Measurements from ENCODE around the gene NCEH1. TPM values are rescaled to one million over a fixed set of nuclear protein-coding genes. Genes with fewer than 3 reads are reported as not detected.

NCEH1 gene
- total RNA-seq, 1 donor from 2014 or later, result 19.1 TPM

DNA sequence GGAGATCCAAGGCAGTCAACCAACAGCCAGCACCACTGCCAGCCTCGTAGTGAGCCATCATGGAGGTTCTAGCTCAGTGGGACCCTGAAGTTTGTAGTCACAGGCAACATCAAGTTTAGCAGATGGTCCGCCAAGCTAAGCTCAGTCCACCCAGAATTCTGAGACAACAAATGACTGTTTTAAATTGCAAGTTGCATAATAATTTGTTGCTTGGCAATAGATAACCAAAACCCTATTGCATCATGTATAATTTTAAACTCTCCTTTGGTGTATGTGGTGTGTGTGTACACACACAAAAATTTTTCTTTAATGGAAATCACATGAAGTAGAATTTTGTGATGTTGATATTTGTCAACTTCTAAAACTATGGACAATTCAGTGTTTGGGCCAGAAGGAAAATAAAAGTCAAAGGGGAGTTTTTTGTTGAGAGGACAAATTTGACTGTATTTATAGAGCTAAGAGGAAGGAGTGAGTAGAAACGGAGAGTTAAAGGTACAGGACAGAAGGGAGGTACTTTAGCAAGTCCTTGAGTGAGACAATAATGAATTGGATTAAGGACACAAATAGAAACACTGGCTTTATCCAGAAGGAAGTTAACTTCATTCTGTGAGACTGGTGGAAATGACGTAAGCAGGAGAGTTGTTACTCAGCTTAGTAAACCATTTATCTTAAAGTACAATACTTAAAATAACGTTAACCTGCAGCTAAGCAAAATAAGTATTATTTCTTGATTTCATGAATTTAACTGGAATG lies 83.6 kb downstream of the NCEH1 start:
- Histone ChIP-seq H3K27me3 (no peaks in the 10 kb centered on the region), H3K27ac (no peak overlapping the region), H3K4me1 (no peaks in the 10 kb centered on the region), H3K4me3 (no peak overlapping the region), H3K9me3 (no peaks in the 10 kb centered on the region), H3K36me3 (no peaks in the 10 kb centered on the region)
- intact Hi-C loops (cut with DNase I), result no loop called here
- DNase-seq (ENCODE audit: low spot score in 2 of 2), result no peak
- TF ChIP-seq, protein P1, sequence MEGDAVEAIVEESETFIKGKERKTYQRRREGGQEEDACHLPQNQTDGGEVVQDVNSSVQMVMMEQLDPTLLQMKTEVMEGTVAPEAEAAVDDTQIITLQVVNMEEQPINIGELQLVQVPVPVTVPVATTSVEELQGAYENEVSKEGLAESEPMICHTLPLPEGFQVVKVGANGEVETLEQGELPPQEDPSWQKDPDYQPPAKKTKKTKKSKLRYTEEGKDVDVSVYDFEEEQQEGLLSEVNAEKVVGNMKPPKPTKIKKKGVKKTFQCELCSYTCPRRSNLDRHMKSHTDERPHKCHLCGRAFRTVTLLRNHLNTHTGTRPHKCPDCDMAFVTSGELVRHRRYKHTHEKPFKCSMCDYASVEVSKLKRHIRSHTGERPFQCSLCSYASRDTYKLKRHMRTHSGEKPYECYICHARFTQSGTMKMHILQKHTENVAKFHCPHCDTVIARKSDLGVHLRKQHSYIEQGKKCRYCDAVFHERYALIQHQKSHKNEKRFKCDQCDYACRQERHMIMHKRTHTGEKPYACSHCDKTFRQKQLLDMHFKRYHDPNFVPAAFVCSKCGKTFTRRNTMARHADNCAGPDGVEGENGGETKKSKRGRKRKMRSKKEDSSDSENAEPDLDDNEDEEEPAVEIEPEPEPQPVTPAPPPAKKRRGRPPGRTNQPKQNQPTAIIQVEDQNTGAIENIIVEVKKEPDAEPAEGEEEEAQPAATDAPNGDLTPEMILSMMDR (IDR thresholded peaks at IDR 0.05), result no peak

DNA sequence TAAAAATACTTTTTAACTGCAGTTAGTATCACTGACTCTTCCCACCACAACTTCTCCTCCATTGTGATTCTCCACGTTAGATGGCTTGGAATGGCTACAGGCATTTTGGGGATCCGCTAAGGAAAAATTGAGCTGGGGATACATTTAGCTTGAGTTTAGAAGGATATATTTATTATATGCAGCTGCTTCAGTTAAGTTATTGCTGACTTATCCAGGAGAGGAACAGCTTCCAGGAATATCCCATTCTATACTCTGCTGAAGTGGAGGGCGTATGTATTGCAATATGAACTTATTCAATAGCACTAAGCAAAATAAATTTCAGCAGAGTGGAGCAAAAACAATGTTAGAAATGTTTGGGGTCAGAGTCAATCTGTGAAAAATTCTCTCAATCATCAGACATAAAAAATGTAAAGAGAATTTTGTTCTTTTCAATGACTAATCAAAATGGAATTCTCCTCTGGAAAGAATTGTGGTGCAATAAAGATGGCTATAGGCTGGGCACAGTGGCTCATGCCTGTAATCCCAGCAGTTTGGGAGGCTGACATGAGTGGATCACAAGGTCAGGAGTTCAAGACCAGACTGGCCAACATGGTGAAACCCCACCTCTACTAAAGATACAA lies 84.7 kb downstream of the NCEH1 start:
- no peaks in the 10 kb centered on the region for H3K4me1 ChIP-seq
- TF ChIP-seq, protein P1 (IDR thresholded peaks at IDR 0.05), result no peak

DNA sequence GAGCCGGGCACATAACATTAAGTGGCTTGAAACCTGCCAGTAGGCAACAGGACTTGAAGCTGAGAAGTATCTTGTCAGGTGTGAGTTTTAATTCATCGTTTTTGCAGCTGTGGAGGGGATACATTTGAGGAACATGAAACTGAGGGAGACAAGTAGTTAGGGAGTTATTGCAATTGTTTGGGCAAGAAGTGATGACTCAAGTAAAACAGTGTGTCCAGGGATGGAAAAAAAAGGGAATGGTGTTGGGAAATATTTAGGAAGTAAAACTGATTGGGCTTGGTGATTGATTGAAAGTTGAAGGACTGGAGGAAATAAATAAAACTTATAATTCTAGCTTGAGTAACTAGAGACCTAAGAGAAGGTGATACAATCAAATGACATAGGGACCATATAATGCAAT lies 85.5 kb downstream of the NCEH1 start:
- no peaks in the 10 kb centered on the region for H3K9me3 ChIP-seq
- H3K4me1 ChIP-seq, result no peaks in the 10 kb centered on the region
- H3K4me3 ChIP-seq, result no peak overlapping the region
- H3K27me3 ChIP-seq, result no peaks in the 10 kb centered on the region
- TF ChIP-seq, protein P1 (IDR thresholded peaks at IDR 0.05), result no peak
- no peak overlapping the region for H3K27ac ChIP-seq
- H3K36me3 ChIP-seq, result no peaks in the 10 kb centered on the region
- intact Hi-C loops (cut with DNase I), result no loop called here
- no peak for DNase-seq (ENCODE audit: low spot score in 2 of 2)

More for the DNA sequence above, 84.7 kb downstream of the NCEH1 start:
- H3K27ac ChIP-seq, result no peak overlapping the region
- intact Hi-C loops (cut with DNase I), result no loop called here
- H3K27me3 ChIP-seq, result no peaks in the 10 kb centered on the region
- no peaks in the 10 kb centered on the region for H3K36me3 ChIP-seq
- no peak overlapping the region for H3K4me3 ChIP-seq
- no peaks in the 10 kb centered on the region for H3K9me3 ChIP-seq
- no peak for DNase-seq (ENCODE audit: low spot score in 2 of 2)

DNA sequence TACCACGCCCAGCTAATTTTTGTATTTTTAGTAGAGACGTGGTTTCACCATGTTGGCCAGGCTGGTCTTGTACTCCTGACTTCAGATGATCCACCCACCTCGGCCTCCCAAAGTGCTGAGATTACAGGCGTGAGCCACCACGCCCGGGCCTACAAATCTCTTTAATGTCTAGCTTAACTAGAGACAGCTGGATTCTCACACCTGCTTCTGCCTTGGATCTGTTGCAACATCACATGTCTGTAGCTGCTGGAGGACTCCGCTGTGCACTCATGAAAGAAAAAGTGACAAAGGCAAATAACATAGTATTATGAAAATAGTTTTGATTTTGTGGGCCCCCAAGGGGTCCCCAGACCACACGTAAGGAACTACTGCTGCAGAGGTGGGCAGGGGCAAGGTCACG lies 85.9 kb downstream of the NCEH1 start:
- Histone ChIP-seq H3K27me3 (no peaks in the 10 kb centered on the region), H3K4me3 (no peak overlapping the region), H3K27ac (no peak overlapping the region), H3K4me1 (no peaks in the 10 kb centered on the region), H3K36me3 (no peaks in the 10 kb centered on the region), H3K9me3 (no peaks in the 10 kb centered on the region)
- TF ChIP-seq, protein P1 (IDR thresholded peaks at IDR 0.05), result no peak
- no peak for DNase-seq (ENCODE audit: low spot score in 2 of 2)
- intact Hi-C loops (cut with DNase I), result loop anchor here (5.0 kb wide), 1 partner anchor 127 kb away; the partner anchor contains the start of gene ECT2

DNA sequence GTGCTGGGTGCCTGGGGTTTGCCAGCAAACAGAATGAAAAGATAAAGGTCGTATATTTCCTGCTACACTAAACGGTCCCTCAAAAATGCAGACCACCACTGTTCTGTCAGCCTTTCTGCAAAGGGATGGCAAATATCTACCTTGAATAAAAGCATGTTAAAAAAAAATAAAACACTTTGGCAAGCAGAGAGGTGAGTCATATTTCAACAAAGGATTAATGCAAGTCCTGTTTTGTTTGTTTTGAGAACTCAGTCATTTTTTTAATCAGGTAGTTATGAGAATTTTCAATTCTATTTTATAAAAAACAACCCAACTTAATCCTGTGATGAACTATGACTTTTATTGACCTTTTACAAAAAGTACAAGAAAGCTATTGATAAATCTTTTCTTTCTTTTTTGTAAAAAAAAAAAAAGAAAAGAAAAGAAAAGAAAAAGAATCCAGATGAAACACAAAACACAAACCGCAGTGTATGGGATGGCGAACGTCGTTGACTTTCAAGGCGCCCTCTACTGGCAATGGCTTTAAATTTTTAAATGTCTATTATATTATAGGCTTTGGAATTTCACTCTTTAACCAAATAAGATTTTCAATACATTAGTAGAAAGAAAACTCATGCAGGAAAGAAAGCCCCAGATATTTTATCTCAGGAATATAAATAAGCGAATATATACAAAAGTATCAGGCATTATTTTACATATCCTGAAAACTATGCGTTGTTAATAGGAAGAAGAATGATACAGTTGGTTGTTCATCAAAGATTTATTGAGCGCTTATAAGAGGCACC lies 87.8 kb downstream of the NCEH1 start:
- intact Hi-C loops (cut with DNase I), result loop anchor here (5.0 kb wide), 1 partner anchor 129 kb away; the partner anchor contains the start of gene ECT2
- H3K9me3 ChIP-seq, result no peaks in the 10 kb centered on the region
- TF ChIP-seq, protein P1 (IDR thresholded peaks at IDR 0.05), result peak; percentile 11 to 64 (median 42)

More for the DNA sequence above, 87.8 kb downstream of the NCEH1 start:
- H3K4me1 ChIP-seq, result no peaks in the 10 kb centered on the region
- no peak for DNase-seq (ENCODE audit: low spot score in 2 of 2)
- H3K27me3 ChIP-seq, result no peaks in the 10 kb centered on the region
- H3K27ac ChIP-seq, result no peak overlapping the region
- no peaks in the 10 kb centered on the region for H3K36me3 ChIP-seq
- no peak overlapping the region for H3K4me3 ChIP-seq
